Measurements from ENCODE around the gene ILK. TPM values are rescaled to one million over a fixed set of nuclear protein-coding genes. Genes with fewer than 3 reads are reported as not detected.

ILK gene
- total and polyA plus RNA-seq, 5 donors from 2014 or later: 62.9 to 141 (median 99.3) TPM

GRCh38 chr11:6632116-6633073 is 28.8 kb downstream of the ILK start:
- no peak overlapping the region for H3K4me3 ChIP-seq (ENCODE audit: low read depth, low read length)
- H3K36me3 ChIP-seq (ENCODE audit: control insufficient read depth, insufficient read depth, low read length): no peaks in the 10 kb centered on the region
- no peak for ATAC-seq (ENCODE audit: low read depth in 2 of 2)
- peaks cover 4 to 15% (median 9%) of the 10 kb centered on the region in 4 donors for H3K4me1 Mint-ChIP-seq
- H3K27ac ChIP-seq (ENCODE audit: insufficient read depth, low read length, poor library complexity, severe bottlenecking): no peak overlapping the region
- H3K27me3 ChIP-seq (ENCODE audit: control insufficient read depth, insufficient read depth, low read length): no peaks in the 10 kb centered on the region
- no peaks in the 10 kb centered on the region for H3K9me3 Mint-ChIP-seq
- no peaks in the 10 kb centered on the region for H3K9me3 ChIP-seq (ENCODE audit: control insufficient read depth in 2 of 2, low read length in 2 of 2)
- H3K27me3 Mint-ChIP-seq: no peaks in the 10 kb centered on the region
- peaks cover 5% of the 10 kb centered on the region for H3K36me3 Mint-ChIP-seq
- H3K4me1 ChIP-seq (ENCODE audit: control insufficient read depth, insufficient read depth, low read length, poor library complexity, severe bottlenecking): peaks cover 6% of the 10 kb centered on the region
- no peak for DNase-seq
- H3K27ac Mint-ChIP-seq: no peak overlapping the region
- no peak overlapping the region for H3K4me3 Mint-ChIP-seq

GRCh38 chr11:6633422-6634408 is 30.1 kb downstream of the ILK start:
- H3K27me3 Mint-ChIP-seq: no peaks in the 10 kb centered on the region
- Histone ChIP-seq H3K36me3 (ENCODE audit: control insufficient read depth, insufficient read depth, low read length) (no peaks in the 10 kb centered on the region), H3K4me1 (ENCODE audit: control insufficient read depth, insufficient read depth, low read length, poor library complexity, severe bottlenecking) (no peaks in the 10 kb centered on the region), H3K27ac (ENCODE audit: insufficient read depth, low read length, poor library complexity, severe bottlenecking) (no peak overlapping the region), H3K9me3 (ENCODE audit: control insufficient read depth in 2 of 2, low read length in 2 of 2) (no peaks in the 10 kb centered on the region), H3K4me3 (ENCODE audit: low read depth, low read length) (no peak overlapping the region), H3K27me3 (ENCODE audit: control insufficient read depth, insufficient read depth, low read length) (no peaks in the 10 kb centered on the region)
- peaks cover 0 to 5% (median 0%) of the 10 kb centered on the region in 4 donors for H3K4me1 Mint-ChIP-seq
- H3K36me3 Mint-ChIP-seq: peaks cover 5% of the 10 kb centered on the region
- H3K27ac Mint-ChIP-seq: no peak overlapping the region
- H3K4me3 Mint-ChIP-seq: no peak overlapping the region
- ATAC-seq (ENCODE audit: low read depth in 2 of 2) (no peak), DNase-seq (no peak)
- no peaks in the 10 kb centered on the region for H3K9me3 Mint-ChIP-seq

- no peak for DNase-seq
- no peak for ATAC-seq (ENCODE audit: low read depth in 2 of 2)
- H3K4me1 Mint-ChIP-seq: peaks cover 0 to 4% (median 0%) of the 10 kb centered on the region in 4 donors
These were observed 31.0 kb downstream of the ILK start for GRCh38 chr11:6634534-6634933.

GRCh38 chr11:6635082-6635932 is 31.7 kb downstream of the ILK start:
- Mint-ChIP-seq H3K4me3 (no peak overlapping the region), H3K4me1 (peaks cover 0 to 4% (median 0%) of the 10 kb centered on the region in 4 donors), H3K36me3 (peaks cover 12% of the 10 kb centered on the region), H3K27me3 (no peaks in the 10 kb centered on the region), H3K9me3 (no peaks in the 10 kb centered on the region), H3K27ac (no peak overlapping the region)
- Histone ChIP-seq H3K4me1 (ENCODE audit: control insufficient read depth, insufficient read depth, low read length, poor library complexity, severe bottlenecking) (no peaks in the 10 kb centered on the region), H3K36me3 (ENCODE audit: control insufficient read depth, insufficient read depth, low read length) (no peaks in the 10 kb centered on the region), H3K27me3 (ENCODE audit: control insufficient read depth, insufficient read depth, low read length) (no peaks in the 10 kb centered on the region), H3K4me3 (ENCODE audit: low read depth, low read length) (no peak overlapping the region), H3K9me3 (ENCODE audit: control insufficient read depth in 2 of 2, low read length in 2 of 2) (no peaks in the 10 kb centered on the region), H3K27ac (ENCODE audit: insufficient read depth, low read length, poor library complexity, severe bottlenecking) (no peak overlapping the region)
- ATAC-seq (ENCODE audit: low read depth in 2 of 2) (no peak), DNase-seq (no peak)

More at GRCh38 chr11:6634534-6634933, 31.0 kb downstream of the ILK start:
- Mint-ChIP-seq H3K27me3 (no peaks in the 10 kb centered on the region), H3K4me3 (no peak overlapping the region), H3K27ac (no peak overlapping the region), H3K36me3 (peaks cover 9% of the 10 kb centered on the region), H3K9me3 (no peaks in the 10 kb centered on the region)
- Histone ChIP-seq H3K27me3 (ENCODE audit: control insufficient read depth, insufficient read depth, low read length) (no peaks in the 10 kb centered on the region), H3K36me3 (ENCODE audit: control insufficient read depth, insufficient read depth, low read length) (no peaks in the 10 kb centered on the region), H3K4me3 (ENCODE audit: low read depth, low read length) (no peak overlapping the region), H3K4me1 (ENCODE audit: control insufficient read depth, insufficient read depth, low read length, poor library complexity, severe bottlenecking) (no peaks in the 10 kb centered on the region), H3K27ac (ENCODE audit: insufficient read depth, low read length, poor library complexity, severe bottlenecking) (no peak overlapping the region), H3K9me3 (ENCODE audit: control insufficient read depth in 2 of 2, low read length in 2 of 2) (no peaks in the 10 kb centered on the region)

GRCh38 chr11:6636480-6636879 is 32.9 kb downstream of the ILK start:
- H3K27me3 ChIP-seq (ENCODE audit: control insufficient read depth, insufficient read depth, low read length): no peaks in the 10 kb centered on the region
- ATAC-seq (ENCODE audit: low read depth in 2 of 2) (no peak), DNase-seq (no peak)
- Mint-ChIP-seq H3K4me1 (peaks cover 0 to 4% (median 0%) of the 10 kb centered on the region in 4 donors), H3K27me3 (no peaks in the 10 kb centered on the region), H3K9me3 (no peaks in the 10 kb centered on the region), H3K36me3 (peaks cover 8% of the 10 kb centered on the region), H3K27ac (no peak overlapping the region), H3K4me3 (no peak overlapping the region)
- H3K36me3 ChIP-seq (ENCODE audit: control insufficient read depth, insufficient read depth, low read length): no peaks in the 10 kb centered on the region
- H3K9me3 ChIP-seq (ENCODE audit: control insufficient read depth in 2 of 2, low read length in 2 of 2): no peaks in the 10 kb centered on the region
- no peak overlapping the region for H3K4me3 ChIP-seq (ENCODE audit: low read depth, low read length)
- no peak overlapping the region for H3K27ac ChIP-seq (ENCODE audit: insufficient read depth, low read length, poor library complexity, severe bottlenecking)
- H3K4me1 ChIP-seq (ENCODE audit: control insufficient read depth, insufficient read depth, low read length, poor library complexity, severe bottlenecking): no peaks in the 10 kb centered on the region

- Mint-ChIP-seq H3K27me3 (no peaks in the 10 kb centered on the region), H3K9me3 (no peaks in the 10 kb centered on the region), H3K4me1 (peaks cover 0 to 4% (median 0%) of the 10 kb centered on the region in 4 donors), H3K36me3 (peaks cover 7% of the 10 kb centered on the region), H3K4me3 (no peak overlapping the region), H3K27ac (no peak overlapping the region)
- Histone ChIP-seq H3K36me3 (ENCODE audit: control insufficient read depth, insufficient read depth, low read length) (no peaks in the 10 kb centered on the region), H3K27me3 (ENCODE audit: control insufficient read depth, insufficient read depth, low read length) (no peaks in the 10 kb centered on the region), H3K4me1 (ENCODE audit: control insufficient read depth, insufficient read depth, low read length, poor library complexity, severe bottlenecking) (peaks cover 3% of the 10 kb centered on the region), H3K4me3 (ENCODE audit: low read depth, low read length) (no peak overlapping the region), H3K27ac (ENCODE audit: insufficient read depth, low read length, poor library complexity, severe bottlenecking) (no peak overlapping the region), H3K9me3 (ENCODE audit: control insufficient read depth in 2 of 2, low read length in 2 of 2) (no peaks in the 10 kb centered on the region)
- DNase-seq (no peak), ATAC-seq (ENCODE audit: low read depth in 2 of 2) (no peak)
These were observed 34.3 kb downstream of the ILK start for GRCh38 chr11:6637871-6638270.

GRCh38 chr11:6638429-6638828 is 34.9 kb downstream of the ILK start:
- Mint-ChIP-seq H3K27ac (no peak overlapping the region), H3K36me3 (peaks cover 7% of the 10 kb centered on the region)
- ATAC-seq (ENCODE audit: low read depth in 2 of 2): no peak

More at GRCh38 chr11:6638429-6638828, 34.9 kb downstream of the ILK start:
- Mint-ChIP-seq H3K4me3 (no peak overlapping the region), H3K9me3 (no peaks in the 10 kb centered on the region), H3K4me1 (peaks cover 0 to 4% (median 0%) of the 10 kb centered on the region in 4 donors), H3K27me3 (no peaks in the 10 kb centered on the region)
- H3K27ac ChIP-seq (ENCODE audit: insufficient read depth, low read length, poor library complexity, severe bottlenecking): no peak overlapping the region
- peaks cover 6% of the 10 kb centered on the region for H3K4me1 ChIP-seq (ENCODE audit: control insufficient read depth, insufficient read depth, low read length, poor library complexity, severe bottlenecking)
- DNase-seq: no peak
- no peak overlapping the region for H3K4me3 ChIP-seq (ENCODE audit: low read depth, low read length)
- H3K9me3 ChIP-seq (ENCODE audit: control insufficient read depth in 2 of 2, low read length in 2 of 2): no peaks in the 10 kb centered on the region
- H3K27me3 ChIP-seq (ENCODE audit: control insufficient read depth, insufficient read depth, low read length): no peaks in the 10 kb centered on the region
- H3K36me3 ChIP-seq (ENCODE audit: control insufficient read depth, insufficient read depth, low read length): no peaks in the 10 kb centered on the region
